ENCODE measurements around the gene ALDH3B2.
A peak's percentile ranks its signal among the peaks of the same experiment; 100 is the strongest.
"Not testable (repeated sequence)": the region's sequence is repeated elsewhere in the genome, so short reads cannot be mapped to it uniquely, and the experiment has no call there.

Gene ALDH3B2, protein sequence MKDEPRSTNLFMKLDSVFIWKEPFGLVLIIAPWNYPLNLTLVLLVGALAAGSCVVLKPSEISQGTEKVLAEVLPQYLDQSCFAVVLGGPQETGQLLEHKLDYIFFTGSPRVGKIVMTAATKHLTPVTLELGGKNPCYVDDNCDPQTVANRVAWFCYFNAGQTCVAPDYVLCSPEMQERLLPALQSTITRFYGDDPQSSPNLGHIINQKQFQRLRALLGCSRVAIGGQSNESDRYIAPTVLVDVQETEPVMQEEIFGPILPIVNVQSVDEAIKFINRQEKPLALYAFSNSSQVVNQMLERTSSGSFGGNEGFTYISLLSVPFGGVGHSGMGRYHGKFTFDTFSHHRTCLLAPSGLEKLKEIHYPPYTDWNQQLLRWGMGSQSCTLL

DNA sequence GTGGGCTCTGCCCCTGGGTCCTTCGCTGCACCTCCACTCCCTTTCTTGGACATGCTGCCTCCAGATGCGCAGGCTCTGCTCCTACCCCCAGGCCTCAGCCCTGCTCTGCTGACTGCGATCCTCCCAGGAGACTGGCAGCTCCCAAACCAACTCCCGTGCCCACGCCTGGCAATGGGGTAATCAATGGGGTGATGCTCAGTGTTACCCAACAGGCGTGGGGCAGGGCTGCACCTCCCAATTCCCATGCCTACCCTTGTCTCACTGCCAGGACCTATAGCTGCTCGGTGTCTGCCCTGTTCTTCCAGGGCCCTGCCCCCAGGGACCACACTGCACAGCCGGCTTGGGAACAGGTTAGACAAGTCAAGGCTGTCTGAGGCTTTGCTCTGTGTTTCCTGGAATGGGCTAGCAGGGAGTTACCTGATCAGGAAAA is at the start of gene ALDH3B2:
Gene ALDH3B2, minus strand, starts transcription at position 182 of the 430 bp plus-strand sequence. CDS start 7,688 bp downstream, outside the sequence.
- DNase-seq (ENCODE audit: low read depth) = no peak

DNA sequence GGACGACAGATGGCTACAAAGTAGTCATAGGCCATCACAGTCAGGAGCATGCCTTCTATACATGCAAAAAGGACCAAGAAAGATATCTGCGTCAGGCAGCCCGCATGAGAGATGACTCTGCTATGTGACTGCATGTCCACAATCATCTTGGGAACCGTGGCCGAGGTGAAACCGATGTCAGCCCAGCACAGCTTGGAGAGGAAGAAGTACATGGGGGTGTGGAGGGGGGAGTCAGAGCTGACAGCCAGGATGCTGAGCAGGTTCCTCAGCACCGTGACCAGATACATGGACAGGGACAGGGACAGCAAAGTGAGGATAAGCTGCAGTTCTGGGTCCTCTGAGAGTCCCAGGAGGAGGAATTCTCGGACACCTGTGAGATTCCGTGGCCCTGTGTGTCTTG is 48.6 kb upstream of the ALDH3B2 start:
- DNase-seq (ENCODE audit: low read depth) = not testable (repeated sequence)

DNA sequence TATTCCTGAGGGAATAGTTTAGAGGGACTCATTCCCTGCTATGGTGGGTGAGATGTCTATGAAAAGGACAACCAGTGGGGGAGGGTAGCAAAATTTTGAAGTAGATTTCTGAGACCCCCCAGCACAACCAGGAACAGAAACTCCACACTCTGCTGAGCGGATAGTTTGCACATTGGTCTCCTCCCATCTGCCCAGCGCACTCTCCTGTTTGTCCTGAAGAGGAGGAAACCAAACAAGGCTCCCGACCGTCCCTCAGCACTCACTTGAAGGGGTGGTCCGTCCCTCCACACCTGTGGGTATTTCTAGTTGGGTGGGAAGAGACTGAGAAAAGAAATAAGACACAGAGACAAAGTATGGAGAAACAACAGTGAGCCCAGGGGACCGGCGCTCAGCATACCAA is 41.8 kb upstream of the ALDH3B2 start:
- not testable (repeated sequence) for DNase-seq (ENCODE audit: low read depth)

DNA sequence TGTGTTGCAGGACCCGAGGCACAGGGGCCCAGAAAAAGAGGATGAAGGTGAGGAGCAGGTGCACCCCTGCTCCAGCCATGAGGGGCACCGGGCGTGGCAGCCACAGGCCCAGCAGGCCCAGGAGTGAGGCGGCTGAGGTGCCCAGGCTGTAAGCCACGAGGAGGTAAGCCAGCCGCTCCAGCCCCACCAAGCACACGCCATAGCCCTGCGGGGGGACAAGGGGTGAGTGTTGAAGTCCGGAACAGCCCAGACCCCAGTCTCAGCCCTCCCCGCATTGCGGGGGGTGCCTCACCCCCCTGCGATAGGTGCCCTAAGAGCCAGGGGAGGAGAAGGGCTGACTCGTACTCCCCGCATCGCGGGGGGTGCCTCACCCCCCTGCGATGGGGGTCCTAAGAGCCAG is 41.4 kb upstream of the ALDH3B2 start:
- DNase-seq (ENCODE audit: low read depth) = not testable (repeated sequence)

DNA sequence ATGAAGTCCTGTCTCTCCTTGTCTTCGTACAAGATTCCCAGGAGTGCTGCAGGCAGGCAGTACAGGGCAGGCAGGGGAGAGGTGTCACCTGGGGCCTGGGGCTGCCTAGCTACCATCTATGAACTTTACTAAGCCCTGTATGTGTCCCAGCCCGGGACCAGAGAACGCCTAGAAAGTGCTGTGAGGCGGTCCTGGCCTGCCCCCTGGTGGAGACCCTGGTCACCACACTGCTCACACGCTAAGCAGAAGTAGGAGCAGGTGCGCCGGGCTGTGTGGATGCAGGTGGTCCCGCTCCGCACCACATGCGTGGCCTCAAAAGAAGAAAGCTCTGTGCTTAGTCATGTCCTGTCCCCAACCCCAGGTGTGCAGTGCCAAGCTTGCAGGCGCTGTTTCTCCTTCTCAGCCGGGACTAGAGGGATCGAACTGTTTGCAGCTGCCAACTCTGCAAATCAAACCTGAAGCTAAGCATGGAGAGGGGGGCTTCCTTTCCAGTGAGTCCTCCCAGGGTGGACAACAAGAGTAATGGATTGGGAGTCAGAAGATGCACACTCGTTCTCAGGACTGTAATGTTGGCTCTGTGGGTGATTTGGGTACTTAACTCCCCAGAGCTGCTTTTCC is 39.6 kb upstream of the ALDH3B2 start:
- DNase-seq (ENCODE audit: low read depth) = not testable (repeated sequence)

DNA sequence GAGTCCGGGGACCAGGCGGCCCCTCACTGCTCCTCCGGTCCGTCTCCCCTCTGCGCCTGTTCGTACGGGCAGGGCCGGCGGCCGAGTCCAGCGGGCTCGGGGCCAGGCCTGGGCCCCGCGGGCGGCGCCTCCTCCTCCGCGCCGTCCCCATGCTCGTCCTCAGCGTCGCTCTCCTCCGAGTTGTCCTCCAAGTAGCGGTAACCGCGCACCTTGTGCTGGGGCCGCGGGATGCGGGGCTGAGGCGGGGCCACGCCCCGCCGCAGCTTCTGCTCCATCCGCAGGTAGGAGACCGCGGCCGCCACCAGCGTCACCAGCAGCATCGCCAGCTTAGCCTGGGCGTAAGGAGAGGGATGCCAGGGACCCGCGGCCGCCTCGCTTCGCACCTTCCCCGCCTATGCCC is 37.3 kb upstream of the ALDH3B2 start:
- not testable (repeated sequence) for DNase-seq (ENCODE audit: low read depth)

DNA sequence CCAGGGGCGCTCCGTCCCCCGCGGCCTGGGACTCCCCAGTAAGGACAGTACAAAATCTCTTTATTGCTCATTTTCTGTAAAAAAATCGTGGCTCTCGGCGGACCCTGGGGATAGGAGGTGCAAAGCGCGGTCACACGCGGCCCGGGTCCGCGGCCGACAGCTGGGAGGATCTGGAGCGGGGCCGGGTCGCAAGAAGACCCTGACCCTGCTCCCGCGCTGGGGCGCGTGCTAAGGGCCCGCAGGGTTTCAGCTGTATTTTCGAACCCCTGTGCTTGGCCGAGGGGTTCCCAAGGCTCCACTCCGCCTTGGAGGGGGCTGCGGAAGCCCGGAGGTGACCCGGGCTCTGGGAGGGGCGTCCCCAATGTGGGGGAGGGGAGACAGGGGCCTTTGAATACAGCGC is 36.8 kb upstream of the ALDH3B2 start:
- not testable (repeated sequence) for DNase-seq (ENCODE audit: low read depth)

DNA sequence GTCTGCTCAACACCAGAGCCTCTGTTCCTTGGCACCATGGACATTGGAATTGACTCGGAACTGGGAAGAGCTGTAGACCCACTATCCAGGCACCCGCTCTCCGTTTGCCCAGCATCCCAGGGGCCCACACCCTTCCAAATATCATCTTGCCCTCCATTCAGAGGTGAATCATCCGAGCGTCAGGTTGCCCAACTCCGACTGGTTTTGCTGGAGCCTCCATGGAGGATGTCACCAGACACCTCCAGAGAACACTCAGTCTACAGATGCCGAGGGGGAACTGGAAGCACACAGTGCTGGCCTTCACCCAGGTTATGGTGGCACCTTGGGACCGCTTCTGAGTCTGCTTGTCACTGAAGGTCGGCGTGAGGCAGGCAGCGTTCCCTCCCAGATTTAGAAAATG is 35.4 kb upstream of the ALDH3B2 start:
- not testable (repeated sequence) for DNase-seq (ENCODE audit: low read depth)

DNA sequence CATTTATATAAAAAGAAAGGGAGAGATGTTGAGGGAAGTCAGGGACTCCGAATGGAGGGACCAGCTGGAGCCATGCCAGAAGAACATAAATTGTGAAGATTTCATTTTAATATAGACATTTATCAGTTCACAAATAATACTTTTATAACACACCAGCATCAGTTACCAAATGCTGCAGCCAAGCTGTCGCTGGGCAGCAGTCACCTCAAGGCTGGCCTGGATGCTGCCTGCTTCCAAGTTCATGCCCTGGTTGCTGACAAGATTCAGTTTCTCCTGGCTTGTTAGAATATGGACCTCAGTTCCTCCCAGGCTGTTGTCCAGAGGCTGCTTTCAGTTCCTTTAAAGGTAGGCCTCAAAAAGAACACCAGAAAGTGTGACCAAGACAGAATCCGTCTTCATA is 30.8 kb upstream of the ALDH3B2 start:
- DNase-seq (ENCODE audit: low read depth) = no peak

DNA sequence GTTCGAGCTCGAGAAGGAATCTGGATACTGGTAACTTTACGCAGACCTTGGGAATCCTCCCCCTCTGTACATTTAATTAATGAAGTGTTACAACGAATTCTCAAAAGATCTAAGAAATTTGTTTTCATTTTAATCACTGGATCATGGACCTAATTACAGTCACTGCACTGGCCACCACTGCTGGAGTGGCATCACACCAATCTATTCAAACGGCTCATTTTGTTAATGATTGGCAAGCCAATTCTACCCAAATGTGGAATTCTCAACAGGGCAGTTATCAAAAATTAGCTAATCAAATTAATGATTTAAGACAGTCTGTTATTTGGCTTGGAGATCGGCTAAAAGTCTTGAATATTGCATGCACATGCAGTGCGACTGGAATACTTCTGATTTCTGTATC is 30.1 kb upstream of the ALDH3B2 start:
- no peak for DNase-seq (ENCODE audit: low read depth)

DNA sequence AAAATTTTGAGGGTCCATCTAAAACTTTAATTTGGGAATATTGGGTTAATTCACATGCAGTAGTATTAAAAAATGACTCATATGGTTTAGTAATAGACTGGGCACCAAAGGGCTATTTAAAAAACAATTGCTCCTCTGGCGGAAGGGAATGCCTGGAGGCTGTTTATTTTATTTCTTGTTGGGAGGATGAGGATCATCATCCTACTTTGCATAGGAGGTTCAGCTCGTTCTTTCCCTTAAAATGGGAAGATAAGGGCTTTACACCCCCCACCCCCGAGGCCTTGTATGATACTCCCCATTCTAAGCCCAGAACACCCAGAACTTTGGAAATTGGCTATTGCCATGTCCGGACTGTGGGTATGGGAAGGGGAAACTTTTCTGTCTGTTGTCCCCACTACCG is 29.3 kb upstream of the ALDH3B2 start:
- DNase-seq (ENCODE audit: low read depth) = not testable (repeated sequence)

DNA sequence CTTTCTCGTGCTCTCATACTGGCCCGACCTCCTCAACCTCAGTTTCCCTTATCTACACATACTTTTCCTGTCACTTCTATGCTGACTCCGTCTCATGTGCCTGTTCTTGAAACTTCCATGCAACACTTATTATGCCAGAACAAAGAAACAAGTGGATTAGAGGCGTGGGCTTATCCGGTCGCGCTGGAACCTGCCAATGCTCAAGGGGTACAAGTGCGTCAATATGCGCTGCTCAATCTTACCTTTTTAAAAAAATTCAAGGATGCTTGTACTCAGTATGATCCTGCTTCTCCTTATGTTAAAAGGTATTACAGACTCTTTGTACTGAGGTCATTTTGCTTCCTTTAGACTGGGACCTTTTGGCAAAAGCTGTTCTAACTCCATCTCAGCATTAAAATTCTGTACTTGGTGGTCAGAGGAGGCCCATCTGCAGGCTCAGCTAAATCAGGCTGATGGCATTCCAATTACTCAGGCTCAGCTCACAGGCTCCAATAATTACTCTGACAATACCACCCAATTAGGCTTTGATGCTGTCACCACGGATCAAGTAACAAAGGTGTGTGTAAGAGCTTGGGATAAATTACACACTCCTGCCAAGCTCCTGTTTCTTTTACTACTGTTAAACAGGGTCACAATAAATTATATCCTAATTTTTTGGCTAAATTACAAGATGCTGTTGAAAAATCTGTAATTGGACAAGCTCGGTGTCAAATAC is 26.3 kb upstream of the ALDH3B2 start:
- DNase-seq (ENCODE audit: low read depth) = no peak

DNA sequence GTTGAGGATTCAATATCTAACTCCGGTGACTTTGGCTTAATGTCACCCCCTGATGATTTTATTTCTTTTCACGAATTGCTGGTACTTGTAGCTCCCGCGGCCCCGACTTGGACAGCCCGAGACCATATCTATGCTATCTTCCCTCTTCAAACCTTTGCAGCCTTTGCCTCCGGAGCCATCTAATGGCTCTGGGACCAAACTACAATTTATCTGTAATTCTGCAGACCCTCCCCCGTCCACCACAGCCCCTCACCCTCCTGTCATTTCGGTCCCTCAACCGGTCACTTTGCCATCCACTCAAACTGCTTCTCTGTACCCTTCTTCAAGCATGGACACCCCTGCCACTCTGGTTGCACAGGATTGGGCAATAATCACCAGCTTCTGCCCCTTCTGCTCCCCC is 25.7 kb upstream of the ALDH3B2 start:
- DNase-seq (ENCODE audit: low read depth) = no peak

DNA sequence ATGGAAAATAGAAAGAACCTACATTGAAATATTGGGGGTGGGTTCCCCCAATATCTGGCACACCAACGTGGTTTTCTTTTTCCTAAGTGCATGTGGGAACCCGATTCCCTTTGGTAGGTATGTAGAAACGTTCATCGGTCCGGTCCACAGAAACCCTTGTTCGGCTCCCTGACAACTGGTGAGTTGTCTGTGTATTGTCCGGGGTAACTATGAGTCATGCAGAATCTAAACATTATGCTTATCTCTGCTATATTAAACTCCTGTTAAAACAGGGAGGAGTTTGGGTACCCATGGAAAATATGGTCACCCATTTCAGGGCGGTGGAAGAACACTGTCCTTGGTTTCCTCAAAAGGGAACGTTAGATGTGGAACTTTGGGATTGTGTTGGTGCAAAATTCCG is 25.1 kb upstream of the ALDH3B2 start:
- peak; percentile 12 for DNase-seq (ENCODE audit: low read depth)

DNA sequence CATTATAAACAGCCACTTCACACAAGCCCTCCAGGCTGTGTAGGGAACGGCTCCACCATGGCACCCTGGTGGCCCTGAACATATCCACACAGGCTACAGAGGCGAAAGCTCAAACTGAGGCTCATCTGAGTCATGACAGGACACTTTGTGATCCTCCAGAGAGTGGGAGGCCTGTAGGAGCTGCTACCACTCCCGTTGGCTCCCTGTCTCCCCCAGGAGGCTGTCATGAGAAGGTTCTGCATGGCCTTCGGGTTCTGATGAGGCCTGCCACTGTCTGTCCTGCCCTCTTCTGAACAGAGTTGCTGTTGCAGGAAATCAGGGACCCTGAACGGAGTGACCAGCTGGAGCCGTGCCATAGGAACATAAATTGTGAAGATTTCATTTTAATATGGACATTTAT is 23.8 kb upstream of the ALDH3B2 start:
- DNase-seq (ENCODE audit: low read depth) = no peak

DNA sequence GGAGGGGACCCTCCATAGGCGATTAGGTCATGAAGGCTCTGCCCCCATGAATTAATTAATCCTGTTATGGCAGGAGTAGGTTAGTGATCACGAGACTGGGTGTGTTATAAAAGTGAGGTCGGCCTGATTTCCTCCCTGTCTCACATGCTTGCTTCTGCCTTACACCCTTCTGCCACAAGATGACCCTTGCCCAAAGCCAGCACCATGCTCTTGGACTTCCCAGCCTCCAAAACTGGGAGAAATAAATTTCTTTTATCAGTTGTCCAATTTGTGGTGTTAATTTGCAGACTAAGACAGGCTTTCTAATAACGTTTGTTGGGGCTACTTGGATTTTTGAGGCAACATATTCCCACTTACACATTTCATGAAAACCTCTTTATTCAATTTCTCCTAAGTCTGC is 23.4 kb upstream of the ALDH3B2 start:
- DNase-seq (ENCODE audit: low read depth) = no peak

DNA sequence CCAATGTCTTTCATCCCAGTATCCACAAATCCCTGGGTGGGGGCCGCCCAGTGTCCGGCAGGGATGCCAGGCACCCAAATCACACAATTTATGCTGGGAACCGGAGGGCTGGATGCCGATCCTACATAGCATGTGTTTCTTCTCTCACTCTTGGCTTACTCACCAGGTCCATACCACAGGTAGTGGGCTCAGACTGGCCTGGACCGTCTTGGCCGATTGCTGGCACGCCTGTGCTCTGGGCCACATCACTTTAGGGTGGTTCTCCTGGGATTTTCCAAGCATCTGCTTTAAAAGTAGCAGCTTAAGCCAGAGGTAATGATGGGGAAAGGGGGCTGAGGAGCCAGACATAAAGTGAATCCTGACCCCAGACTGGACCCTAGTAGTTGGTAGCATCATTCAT is 22.6 kb upstream of the ALDH3B2 start:
- DNase-seq (ENCODE audit: low read depth) = no peak

DNA sequence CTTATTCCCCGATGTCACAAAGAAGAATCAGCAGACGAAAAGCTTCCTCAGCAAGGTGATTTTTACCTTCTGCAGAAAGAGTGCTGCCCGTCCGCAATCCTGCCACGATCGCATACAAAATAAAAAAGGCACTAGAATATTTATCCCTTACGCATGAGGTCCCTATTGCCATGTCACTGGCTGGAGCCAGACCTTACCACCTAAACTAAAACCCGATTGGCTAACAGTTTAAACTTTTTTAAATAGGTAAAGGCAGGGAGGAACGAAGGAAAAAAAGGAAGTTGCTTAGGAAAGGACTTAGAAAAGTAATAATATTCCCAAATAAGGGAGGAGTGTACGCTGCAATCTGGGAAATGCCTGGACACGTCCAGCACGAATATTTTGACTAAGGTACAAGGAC is 21.2 kb upstream of the ALDH3B2 start:
- no peak for DNase-seq (ENCODE audit: low read depth)

DNA sequence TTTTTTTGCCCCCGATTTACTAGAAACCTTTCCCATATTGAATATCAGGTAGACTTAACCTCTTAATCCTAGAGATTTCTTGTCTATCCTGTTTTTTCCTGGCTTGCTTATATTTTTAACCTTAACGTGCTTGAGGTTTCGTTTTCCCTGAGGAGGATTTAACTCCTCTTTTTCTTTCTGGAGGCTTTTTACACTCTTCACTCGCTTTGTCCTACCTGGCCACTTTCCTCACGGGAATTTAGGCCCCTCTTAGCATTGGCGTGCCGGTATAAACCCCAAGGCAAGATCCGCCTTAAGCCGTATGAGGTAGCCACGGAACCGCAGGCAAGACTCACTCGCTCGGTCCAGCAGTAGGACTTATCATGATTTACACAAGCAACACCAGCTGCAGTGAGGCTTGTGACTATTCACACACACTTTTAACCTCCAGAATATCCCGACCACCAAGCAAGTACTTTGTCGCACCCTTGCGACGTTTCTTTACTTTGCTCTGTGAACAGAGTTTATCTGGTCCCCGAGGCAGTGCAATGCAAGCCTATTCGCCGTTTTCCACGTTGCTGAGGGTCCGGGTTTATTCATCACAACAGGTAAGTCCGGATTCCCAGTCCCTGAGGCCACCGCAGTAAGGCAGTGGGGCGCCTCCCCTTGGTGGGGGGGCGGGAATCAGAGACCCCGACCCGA is 20.6 kb upstream of the ALDH3B2 start:
- peak; percentile 15 for DNase-seq (ENCODE audit: low read depth)

DNA sequence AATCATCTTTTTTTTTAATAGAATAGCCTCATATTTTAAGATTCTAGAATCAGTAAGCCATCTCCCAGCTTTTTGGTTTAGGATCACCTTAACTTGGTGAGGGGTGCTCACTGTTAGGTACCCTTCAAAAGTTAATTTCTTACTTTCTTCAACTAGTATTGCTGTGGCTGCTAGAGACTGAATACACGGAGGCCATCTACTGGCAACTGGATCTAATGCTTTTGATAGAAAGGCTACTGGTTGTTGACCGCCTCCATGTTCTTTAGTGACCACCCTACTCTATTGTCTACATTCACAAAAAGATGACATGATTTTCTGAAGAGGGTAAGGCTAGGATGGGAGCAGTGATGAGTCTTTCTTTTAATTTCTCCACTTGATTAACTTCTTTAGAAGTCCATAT is 16.7 kb upstream of the ALDH3B2 start:
- DNase-seq (ENCODE audit: low read depth) = no peak

DNA sequence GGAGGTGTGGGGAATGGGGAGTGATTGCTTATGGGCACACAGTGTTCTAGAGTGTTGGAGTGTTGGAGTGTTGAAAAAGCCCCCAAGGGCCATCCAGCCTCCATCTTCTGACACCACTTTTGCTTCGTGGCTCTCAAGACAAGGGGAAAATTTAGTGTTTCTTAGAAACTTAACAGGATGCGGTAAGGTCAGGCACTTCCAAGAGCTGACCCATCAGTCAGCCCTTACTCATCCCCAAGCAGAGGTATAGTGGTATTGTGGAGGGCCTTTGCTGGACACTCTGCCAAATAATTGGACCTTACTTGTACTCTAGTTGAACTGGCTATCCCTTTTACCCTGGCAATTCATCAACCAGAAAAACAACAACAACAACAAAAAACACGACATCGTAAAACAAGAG is 14.8 kb upstream of the ALDH3B2 start:
- DNase-seq (ENCODE audit: low read depth) = no peak

DNA sequence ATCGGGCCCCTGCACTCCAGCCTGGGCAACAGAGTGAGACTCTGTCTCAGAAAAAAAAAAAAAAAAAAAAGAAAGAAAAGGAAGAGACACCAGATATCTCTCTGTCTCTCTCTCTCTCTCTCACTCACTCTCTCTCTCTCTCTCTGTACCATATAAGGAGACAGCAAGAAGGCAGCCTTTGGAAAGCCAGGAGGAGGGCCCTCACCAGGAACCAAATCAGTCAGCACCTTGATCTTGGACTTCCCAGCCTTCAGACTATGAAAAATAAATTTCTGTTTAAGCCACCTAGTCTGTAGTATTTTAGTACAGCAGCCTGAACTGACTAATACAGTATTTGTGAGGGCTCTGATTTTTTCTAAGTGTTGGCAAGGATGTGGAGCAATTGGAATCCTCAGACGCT is 13.6 kb upstream of the ALDH3B2 start:
- DNase-seq (ENCODE audit: low read depth) = no peak

Data from amniotic epithelial cell (primary cell).